ENCODE results near the gene BABAM2. TPM values are rescaled to one million over a fixed set of nuclear protein-coding genes. Genes with fewer than 3 reads are reported as not detected.
"Not testable (repeated sequence)": the region's sequence is repeated elsewhere in the genome, so short reads cannot be mapped to it uniquely, and the experiment has no call there.

BABAM2 gene
- total RNA-seq, 1 donor from 2014 or later, result 13.6 TPM

GRCh38 chr2:27881815-27882583 lies 8.5 kb upstream of the BABAM2 start:
- not testable (repeated sequence) for DNase-seq

DNA sequence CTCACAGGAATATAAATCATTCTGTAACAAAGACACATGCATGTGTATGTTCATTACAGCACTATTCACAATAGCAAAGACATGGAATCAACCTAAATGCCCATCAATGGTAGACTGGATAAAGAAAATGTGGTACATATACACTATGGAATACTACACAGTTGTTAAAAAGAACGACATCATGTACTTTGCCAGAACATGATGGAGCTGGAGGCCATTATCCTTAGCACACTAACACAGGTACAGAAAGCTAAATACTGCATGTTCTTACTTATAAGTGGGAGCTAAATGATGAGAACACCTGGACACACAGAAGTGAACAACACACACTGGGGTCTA lies 8.0 kb upstream of the BABAM2 start:
- not testable (repeated sequence) for DNase-seq

DNA sequence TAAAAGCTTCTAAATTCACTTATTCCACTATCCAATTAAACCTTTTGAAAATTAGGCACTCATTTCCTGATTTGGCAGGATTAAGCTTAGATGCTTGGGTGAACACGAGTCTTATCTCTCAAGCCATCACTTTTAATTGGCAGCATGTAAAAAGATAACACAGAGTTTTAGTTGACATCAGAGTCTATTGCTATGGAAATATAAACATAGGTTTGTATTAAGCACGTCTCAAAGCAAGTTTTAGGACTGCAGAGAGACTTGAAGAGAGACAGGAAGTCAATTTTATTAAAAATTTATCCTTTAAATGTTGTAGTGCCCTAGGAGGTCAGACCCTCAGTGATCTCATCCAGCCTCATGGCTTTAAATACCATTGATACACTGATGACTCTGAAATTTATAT lies 5.9 kb upstream of the BABAM2 start:
- DNase-seq, result peak; percentile 53

GRCh38 chr2:27885234-27885633 lies 5.3 kb upstream of the BABAM2 start:
- peak; percentile 45 for DNase-seq

DNA sequence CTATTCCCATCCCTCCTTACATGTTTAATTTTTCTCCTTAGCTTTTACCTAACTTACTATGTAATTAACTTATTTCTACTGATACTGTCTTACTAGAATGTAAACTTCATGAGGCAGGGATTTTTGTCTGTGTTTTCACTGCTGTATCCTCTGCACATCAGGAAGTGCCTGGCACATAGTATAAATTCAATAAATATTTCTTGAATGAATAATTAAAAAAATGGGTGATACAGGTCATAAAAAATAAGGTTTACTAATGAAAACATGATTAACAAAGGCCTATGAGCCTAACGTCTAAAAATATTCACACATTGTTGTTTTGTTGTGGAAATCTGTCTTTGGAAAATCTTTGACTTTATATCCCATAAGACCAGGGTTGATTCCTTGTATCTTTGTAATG lies 4.9 kb upstream of the BABAM2 start:
- peak; percentile 61 for DNase-seq

DNA sequence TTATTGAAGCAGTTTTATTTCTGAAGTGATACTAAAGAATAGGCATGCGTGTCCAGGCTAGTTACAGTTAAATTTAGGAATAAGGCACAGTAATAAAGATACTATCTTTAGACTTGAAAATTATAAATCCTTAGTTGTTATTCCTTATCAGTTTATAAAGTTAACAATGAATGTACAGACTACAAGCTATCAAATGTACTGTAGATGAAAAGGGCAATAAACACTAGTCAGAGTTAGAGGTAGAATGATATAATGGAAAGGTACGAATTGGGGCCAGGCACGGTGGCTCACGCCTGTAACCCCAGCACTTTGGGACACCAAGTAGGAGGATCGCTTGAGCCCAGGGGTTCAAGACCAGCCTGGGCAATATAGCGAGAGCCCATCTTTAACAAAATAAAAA lies 4.2 kb upstream of the BABAM2 start:
- DNase-seq, result no peak

DNA sequence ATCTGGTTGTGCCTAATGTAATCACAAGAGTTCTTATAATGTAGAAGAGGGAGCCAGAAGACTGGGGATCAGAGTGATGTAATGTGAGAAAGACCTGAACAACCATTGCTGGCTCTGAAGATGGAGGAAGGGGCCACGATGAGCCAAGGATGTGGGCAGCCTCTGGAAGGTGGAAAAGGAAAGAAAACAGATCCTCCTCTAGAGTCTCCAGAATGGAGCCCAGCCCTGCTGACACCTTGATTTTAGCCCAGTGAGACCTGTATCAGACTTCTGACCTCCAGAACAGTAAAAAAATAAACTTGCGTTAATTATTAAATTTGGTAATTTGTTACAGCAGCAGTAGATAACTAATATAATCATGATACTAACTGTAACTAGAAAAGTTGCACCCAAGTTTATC lies 3.4 kb upstream of the BABAM2 start:
- no peak for DNase-seq

GRCh38 chr2:27887830-27888229 lies 2.7 kb upstream of the BABAM2 start:
- no peak for DNase-seq

DNA sequence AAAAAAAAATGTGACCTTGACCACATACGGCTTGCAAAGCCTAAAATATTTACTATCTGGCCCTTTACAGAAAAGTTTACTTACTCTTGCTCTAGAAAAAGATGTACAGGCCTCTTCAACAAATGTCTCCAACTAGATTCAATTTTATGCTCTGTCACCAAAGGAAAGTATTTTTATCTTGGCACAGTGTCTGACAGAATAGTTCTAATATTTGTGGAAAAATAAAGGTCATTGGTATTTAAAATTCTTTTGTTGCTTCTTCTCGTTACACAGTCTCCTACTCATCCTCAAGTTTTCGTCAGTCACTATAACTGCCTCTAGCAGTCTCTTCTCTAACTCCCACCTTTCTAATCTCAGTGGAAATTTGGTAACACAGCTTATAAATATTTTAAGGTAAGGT lies 1.7 kb upstream of the BABAM2 start:
- DNase-seq, result no peak

GRCh38 chr2:27889774-27890145 lies 769 bp upstream of the BABAM2 start:
- DNase-seq, result peak; percentile 28

DNA sequence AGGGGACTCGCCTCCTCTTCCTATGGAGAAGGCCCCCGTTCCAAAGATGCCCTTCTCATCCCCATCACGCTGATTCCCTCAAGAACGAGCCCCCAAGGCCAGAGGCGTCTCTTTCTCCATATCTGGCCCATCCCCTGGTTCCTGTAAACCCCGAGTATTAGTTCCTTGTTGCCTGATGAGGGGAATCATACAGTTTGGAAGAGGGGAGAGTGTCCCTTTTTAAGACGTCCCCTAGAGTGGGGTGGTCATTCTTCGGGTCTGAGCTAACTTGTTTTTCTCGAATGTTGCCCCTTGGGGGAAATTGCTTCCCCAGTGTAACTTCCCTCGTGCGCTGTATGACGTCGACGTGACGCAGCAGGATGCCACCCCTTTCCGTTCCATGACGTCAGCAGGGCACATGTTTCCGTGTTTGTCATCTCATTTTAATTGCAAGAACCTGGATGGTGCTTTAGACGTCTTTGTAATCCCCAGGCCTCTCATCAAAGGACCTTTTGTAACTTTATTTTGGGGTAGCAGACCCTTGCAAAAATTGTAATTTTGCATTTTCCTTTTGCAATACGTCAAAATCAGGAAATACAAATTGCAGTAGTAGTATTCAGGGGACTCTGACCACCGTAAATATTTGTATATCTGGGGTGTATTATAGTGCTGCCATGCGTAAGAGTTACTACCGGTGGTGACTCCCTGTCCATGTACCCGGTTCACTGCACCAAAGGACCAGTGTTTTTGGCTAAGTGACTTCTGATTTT lies 569 bp downstream of the BABAM2 start:
- peak; percentile 92 for DNase-seq

GRCh38 chr2:27891673-27892105 lies 1.2 kb downstream of the BABAM2 start:
- no peak for DNase-seq

GRCh38 chr2:27893006-27893405 lies 2.5 kb downstream of the BABAM2 start:
- DNase-seq, result no peak

GRCh38 chr2:27897717-27898116 lies 7.2 kb downstream of the BABAM2 start:
- DNase-seq, result no peak

GRCh38 chr2:27901234-27901633 lies 10.7 kb downstream of the BABAM2 start:
- DNase-seq, result no peak

DNA sequence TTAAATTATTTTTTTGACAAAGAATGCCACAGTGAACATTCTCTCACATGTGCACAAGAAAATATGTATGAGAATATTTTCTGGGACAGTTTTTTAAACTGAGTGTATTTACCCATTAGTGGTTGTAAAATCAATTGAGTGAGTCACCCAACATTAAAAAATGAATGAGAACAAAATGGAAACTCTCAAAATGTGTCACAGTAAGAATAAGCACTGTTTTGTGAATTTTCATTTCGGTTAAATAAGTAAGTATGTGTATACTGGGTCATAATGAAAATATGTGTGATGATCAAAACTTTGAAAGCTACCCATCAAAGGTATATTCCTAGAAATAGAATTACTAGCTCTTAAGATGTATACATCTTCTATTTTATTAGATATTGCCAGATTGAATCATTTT lies 11.6 kb downstream of the BABAM2 start:
- no peak for DNase-seq

- no peak for DNase-seq
Observed at GRCh38 chr2:27903018-27903417, 12.5 kb downstream of the BABAM2 start.

- peak; percentile 68 for DNase-seq
Observed at GRCh38 chr2:27903649-27904404, 13.3 kb downstream of the BABAM2 start.

DNA sequence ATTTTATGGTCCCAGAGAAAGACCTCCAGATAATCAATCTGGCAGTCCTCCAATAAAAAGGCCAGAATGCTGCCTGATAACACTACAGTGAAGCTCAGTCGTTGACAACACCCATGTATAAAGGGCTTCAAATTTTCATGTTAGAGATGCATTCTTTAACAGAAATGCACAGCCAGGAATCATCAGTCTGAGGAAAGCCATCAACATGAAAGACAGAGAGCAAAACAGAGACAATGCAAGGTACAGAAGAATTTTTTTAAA lies 13.8 kb downstream of the BABAM2 start:
- DNase-seq, result no peak

- no peak for DNase-seq
Observed at GRCh38 chr2:27906074-27906473, 15.5 kb downstream of the BABAM2 start.

GRCh38 chr2:27907547-27907946 lies 17.0 kb downstream of the BABAM2 start:
- no peak for DNase-seq

- no peak for DNase-seq
Observed at GRCh38 chr2:27909901-27910300, 19.4 kb downstream of the BABAM2 start.

GRCh38 chr2:27911458-27912210 lies 21.1 kb downstream of the BABAM2 start:
- no peak for DNase-seq

All from dermis blood vessel endothelial cell (primary cell).